Neural crest cell (in vitro differentiated cells): ENCODE results near the gene ENOX2. TPM values are rescaled to one million over a fixed set of nuclear protein-coding genes. Genes with fewer than 3 reads are reported as not detected.

Experiments used
- DNase-seq: peaks from one replicate; pipeline ENCODE4 v3.0.0; 2021; ENCODE audit warnings: low read depth, mixed read lengths, low spot score
- H3K27ac Mint-ChIP-seq: one replicate; pipeline ENCODE4 v1.8.0; 2021; ENCODE audit warnings: mild to moderate bottlenecking, mixed read lengths; ENCODE audit not compliant: unreplicated experiment
- H3K27me3 Mint-ChIP-seq: 2 replicates; pipeline ENCODE4 v1.8.0; 2021; ENCODE audit warnings: low read depth, mild to moderate bottlenecking, mixed read lengths
- H3K36me3 Mint-ChIP-seq: 2 replicates; pipeline ENCODE4 v1.8.0; 2021; ENCODE audit warnings: low read depth, mild to moderate bottlenecking, mixed read lengths
- H3K4me1 Mint-ChIP-seq: 2 replicates; pipeline ENCODE4 v1.8.0; 2021; ENCODE audit warnings: mixed read lengths
- H3K4me3 Mint-ChIP-seq: one replicate; pipeline ENCODE4 v1.8.0; 2021; ENCODE audit warnings: mild to moderate bottlenecking, mixed read lengths
- H3K9me3 Mint-ChIP-seq: 2 replicates; pipeline ENCODE4 v1.8.0; 2021; ENCODE audit warnings: mixed read lengths
- total RNA-seq: library from RNA; stranded (reverse); gene quantifications from 2 replicates; pipeline ENCODE4 v1.2.1, GENCODE V29; 2021
- TF ChIP-seq, protein P1 (sequence below): fragments of 200-600 bp; sonication (generic); conservative IDR thresholded peaks from 2 replicates; pipeline ENCODE4 v1.5.0; 2021; ENCODE audit warnings: antibody characterized with exemption, mild to moderate bottlenecking

ENOX2 gene
- total RNA-seq, 1 donor from 2014 or later, result 40.3 TPM

DNA sequence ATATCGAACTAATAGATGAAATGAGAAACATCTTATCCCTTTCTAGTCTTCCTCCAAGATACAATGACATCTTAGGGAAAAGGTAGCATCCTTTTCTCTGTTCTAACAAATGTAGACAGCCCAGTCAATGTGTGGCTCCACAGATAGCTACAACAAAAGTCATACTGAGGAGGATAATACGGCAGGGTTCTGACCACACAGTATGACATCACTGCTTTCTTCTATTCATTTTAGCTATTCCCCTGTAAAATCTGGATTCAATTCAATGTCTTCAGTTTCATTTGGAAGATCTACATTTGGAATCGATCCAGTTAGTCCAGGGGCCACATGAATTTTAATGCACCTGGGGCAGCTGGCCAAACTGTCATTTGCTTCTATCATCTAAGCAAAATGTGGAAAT, 51.4 kb downstream of the ENOX2 start:
- Mint-ChIP-seq H3K27me3 (no peaks in the 10 kb centered on the region), H3K27ac (no peak overlapping the region), H3K9me3 (peaks cover 12% of the 10 kb centered on the region), H3K4me1 (peaks cover 24% of the 10 kb centered on the region), H3K4me3 (no peak overlapping the region), H3K36me3 (peaks cover 23% of the 10 kb centered on the region)
- TF ChIP-seq, protein P1, sequence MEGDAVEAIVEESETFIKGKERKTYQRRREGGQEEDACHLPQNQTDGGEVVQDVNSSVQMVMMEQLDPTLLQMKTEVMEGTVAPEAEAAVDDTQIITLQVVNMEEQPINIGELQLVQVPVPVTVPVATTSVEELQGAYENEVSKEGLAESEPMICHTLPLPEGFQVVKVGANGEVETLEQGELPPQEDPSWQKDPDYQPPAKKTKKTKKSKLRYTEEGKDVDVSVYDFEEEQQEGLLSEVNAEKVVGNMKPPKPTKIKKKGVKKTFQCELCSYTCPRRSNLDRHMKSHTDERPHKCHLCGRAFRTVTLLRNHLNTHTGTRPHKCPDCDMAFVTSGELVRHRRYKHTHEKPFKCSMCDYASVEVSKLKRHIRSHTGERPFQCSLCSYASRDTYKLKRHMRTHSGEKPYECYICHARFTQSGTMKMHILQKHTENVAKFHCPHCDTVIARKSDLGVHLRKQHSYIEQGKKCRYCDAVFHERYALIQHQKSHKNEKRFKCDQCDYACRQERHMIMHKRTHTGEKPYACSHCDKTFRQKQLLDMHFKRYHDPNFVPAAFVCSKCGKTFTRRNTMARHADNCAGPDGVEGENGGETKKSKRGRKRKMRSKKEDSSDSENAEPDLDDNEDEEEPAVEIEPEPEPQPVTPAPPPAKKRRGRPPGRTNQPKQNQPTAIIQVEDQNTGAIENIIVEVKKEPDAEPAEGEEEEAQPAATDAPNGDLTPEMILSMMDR, result no peak
- no peak for DNase-seq

GRCh38 chrX:130848763-130849162, 54.2 kb downstream of the ENOX2 start:
- Mint-ChIP-seq H3K4me1 (peaks cover 30% of the 10 kb centered on the region), H3K27me3 (no peaks in the 10 kb centered on the region), H3K27ac (peak overlapping the region; percentile 35), H3K36me3 (peaks cover 11% of the 10 kb centered on the region), H3K4me3 (no peak overlapping the region), H3K9me3 (peaks cover 4% of the 10 kb centered on the region)
- TF ChIP-seq, protein P1, result no peak
- no peak for DNase-seq

DNA sequence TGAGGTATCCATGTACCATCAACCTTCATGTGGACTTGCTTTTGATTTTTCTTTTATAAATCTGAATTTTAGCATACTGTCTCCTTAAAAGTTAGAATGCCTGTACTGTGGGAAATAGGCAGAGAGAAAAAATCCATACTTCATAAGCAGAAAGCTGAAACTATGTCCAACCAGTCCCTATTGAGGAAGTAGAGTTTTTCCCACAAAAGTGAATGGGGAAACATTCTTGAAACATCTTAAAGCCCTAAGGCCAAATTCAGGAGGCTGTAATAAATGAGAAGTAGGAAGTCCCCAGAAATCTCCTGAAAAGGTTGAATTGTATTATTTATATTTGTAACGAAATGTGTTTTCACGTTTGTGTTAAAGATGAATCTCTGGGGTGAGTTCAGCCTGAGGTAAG, 56.3 kb downstream of the ENOX2 start:
- no peak for DNase-seq
- Mint-ChIP-seq H3K4me3 (no peak overlapping the region), H3K27me3 (no peaks in the 10 kb centered on the region), H3K9me3 (peaks cover 2% of the 10 kb centered on the region), H3K4me1 (peaks cover 45% of the 10 kb centered on the region), H3K36me3 (peaks cover 4% of the 10 kb centered on the region), H3K27ac (no peak overlapping the region)
- TF ChIP-seq, protein P1, result no peak

DNA sequence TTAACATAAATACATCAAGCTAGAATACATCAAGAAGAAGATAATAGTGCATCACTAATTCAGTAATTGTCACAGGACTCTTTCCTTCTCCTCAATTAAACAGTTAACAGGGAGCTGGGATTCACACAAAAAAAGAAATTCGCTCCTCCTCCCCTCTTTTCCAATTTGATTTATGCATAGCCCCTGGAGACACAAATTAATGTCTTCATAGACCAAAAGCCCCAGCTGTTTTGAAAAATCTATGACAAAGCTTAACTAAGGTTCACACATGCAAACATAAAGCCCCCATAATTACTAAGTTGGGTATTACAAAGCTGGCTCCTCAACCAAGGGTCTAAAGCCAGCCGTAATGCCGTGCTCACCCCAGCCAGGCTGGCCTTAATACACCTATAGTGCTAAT, 61.2 kb downstream of the ENOX2 start:
- Mint-ChIP-seq H3K36me3 (peaks cover 4% of the 10 kb centered on the region), H3K4me3 (peak overlapping the region; percentile 29), H3K4me1 (peaks cover 29% of the 10 kb centered on the region), H3K27me3 (no peaks in the 10 kb centered on the region), H3K9me3 (peaks cover 6% of the 10 kb centered on the region), H3K27ac (no peak overlapping the region)
- no peak for DNase-seq
- TF ChIP-seq, protein P1, result no peak

DNA sequence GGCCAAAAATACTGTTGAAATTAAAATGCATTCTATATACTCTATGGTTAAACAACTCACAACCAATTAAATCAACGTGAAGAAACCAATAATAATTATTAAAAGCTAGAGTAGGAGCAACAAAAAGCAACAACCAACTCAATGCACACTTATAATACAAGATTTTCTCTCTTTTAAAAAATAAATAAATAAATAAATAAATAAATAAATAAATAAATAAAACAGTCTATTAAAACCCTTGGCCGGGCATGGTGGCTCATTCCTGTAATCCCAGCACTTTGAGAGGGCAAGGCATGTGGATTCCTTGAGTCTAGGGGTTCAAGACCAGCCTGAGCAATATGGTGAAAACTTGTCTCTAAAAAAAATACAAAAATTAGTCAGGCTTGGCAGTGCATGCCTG, 62.7 kb downstream of the ENOX2 start:
- Mint-ChIP-seq H3K4me1 (peaks cover 39% of the 10 kb centered on the region), H3K9me3 (peaks cover 6% of the 10 kb centered on the region), H3K4me3 (no peak overlapping the region), H3K36me3 (peaks cover 4% of the 10 kb centered on the region), H3K27ac (no peak overlapping the region), H3K27me3 (no peaks in the 10 kb centered on the region)
- no peak for DNase-seq
- TF ChIP-seq, protein P1, result no peak

DNA sequence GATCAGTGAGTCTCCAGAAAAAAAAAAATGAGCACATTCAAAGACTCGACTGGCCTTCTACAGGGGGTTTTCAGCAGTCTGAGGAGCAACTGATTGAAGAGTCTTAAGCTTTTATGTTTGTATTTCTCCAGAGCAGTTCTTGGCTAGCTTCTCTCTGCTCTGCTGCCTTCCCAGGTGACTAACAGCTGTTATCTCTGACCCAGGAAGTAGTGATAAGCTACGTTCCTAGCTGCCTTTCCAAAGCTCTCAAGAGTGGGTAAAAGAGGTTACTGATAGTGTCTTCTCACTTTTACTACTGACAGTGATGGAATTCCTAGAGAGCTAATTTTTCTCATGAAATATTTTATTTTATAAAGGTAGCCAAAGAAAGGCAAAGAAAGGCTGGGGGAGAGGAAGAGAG, 66.6 kb downstream of the ENOX2 start:
- H3K4me1 Mint-ChIP-seq, result peaks cover 53% of the 10 kb centered on the region
- no peak for DNase-seq
- H3K9me3 Mint-ChIP-seq, result peaks cover 3% of the 10 kb centered on the region

More for the DNA sequence above, 66.6 kb downstream of the ENOX2 start:
- Mint-ChIP-seq H3K27me3 (no peaks in the 10 kb centered on the region), H3K36me3 (no peaks in the 10 kb centered on the region), H3K27ac (peak overlapping the region; percentile 70), H3K4me3 (no peak overlapping the region)
- TF ChIP-seq, protein P1, result no peak
